GM18951 (cell line): Measurements from ENCODE around the gene VCAN.

Experiments used
- POLR2A ChIP-seq: IDR thresholded peaks from 4 replicates; pipeline ENCODE4 v1.6.1; 2011; ENCODE audit warnings: mild to moderate bottlenecking; ENCODE audit not compliant: insufficient read length, insufficient read depth; ENCODE audit errors: extremely low read depth
- in situ Hi-C: fragments of 300-500 bp; cut with MboI; formaldehyde crosslinking; loops from one replicate; pipeline ENCODE4 v1.12.0; 2022; ENCODE audit warnings: low sequenced_read_pairs, mixed read lengths, inconsistent platforms; ENCODE audit not compliant: unreplicated experiment

The VCAN gene

GRCh38 chr5:83444445-83444844 is 27.1 kb upstream of the VCAN start:
- TF ChIP-seq POLR2A = no peak
- in situ Hi-C loops = loop anchor here (25.0 kb wide), 1 partner anchor 807 kb away; no protein-coding TSS in a partner anchor

GRCh38 chr5:83446253-83446947 is 25.1 kb upstream of the VCAN start:
- no peak for TF ChIP-seq POLR2A
- in situ Hi-C loops = loop anchor here (25.0 kb wide), 1 partner anchor 809 kb away; no protein-coding TSS in a partner anchor

GRCh38 chr5:83447533-83447932 is 24.0 kb upstream of the VCAN start:
- TF ChIP-seq POLR2A = no peak
- in situ Hi-C loops = loop anchor here (25.0 kb wide), 1 partner anchor 810 kb away; no protein-coding TSS in a partner anchor

GRCh38 chr5:83450183-83450966 is 21.2 kb upstream of the VCAN start:
- TF ChIP-seq POLR2A = no peak
- in situ Hi-C loops = no loop called here

GRCh38 chr5:83450967-83451248 is 20.6 kb upstream of the VCAN start:
- in situ Hi-C loops = no loop called here
- no peak for TF ChIP-seq POLR2A

GRCh38 chr5:83451955-83452354 is 19.6 kb upstream of the VCAN start:
- no peak for TF ChIP-seq POLR2A
- in situ Hi-C loops = no loop called here

GRCh38 chr5:83453937-83454336 is 17.6 kb upstream of the VCAN start:
- no peak for TF ChIP-seq POLR2A
- in situ Hi-C loops = no loop called here

GRCh38 chr5:83464261-83464660 is 7.3 kb upstream of the VCAN start:
- no peak for TF ChIP-seq POLR2A
- in situ Hi-C loops = no loop called here

GRCh38 chr5:83467371-83468035 is 4.0 kb upstream of the VCAN start:
- in situ Hi-C loops = no loop called here
- TF ChIP-seq POLR2A = no peak

GRCh38 chr5:83469075-83469474 is 2.5 kb upstream of the VCAN start:
- in situ Hi-C loops = no loop called here
- no peak for TF ChIP-seq POLR2A

GRCh38 chr5:83470526-83471404 is 779 bp upstream of the VCAN start:
- in situ Hi-C loops = no loop called here
- TF ChIP-seq POLR2A = no peak

- in situ Hi-C loops = no loop called here
- TF ChIP-seq POLR2A = no peak
These were observed 616 bp downstream of the VCAN start for GRCh38 chr5:83472213-83472507.
